Nephron (organoid): ENCODE data around the gene FREM1.
A peak's percentile ranks its signal among the peaks of the same experiment; 100 is the strongest.

Experiments used
- H3K27ac Mint-ChIP-seq, 3 experiments: 2 replicates each; pipeline ENCODE4 v1.8.0; 2020; ENCODE audit warnings: mixed read lengths in 3 of 3, mild to moderate bottlenecking in 2 of 3, moderate library complexity in 1 of 3
- H3K27me3 Mint-ChIP-seq: 2 replicates; pipeline ENCODE4 v1.8.0; 2021; ENCODE audit warnings: low read depth, mild to moderate bottlenecking, moderate library complexity, mixed read lengths
- H3K36me3 Mint-ChIP-seq: 2 replicates; pipeline ENCODE4 v1.8.0; 2020; ENCODE audit warnings: low read depth, mixed read lengths
- H3K4me1 Mint-ChIP-seq: 2 replicates; pipeline ENCODE4 v1.8.0; 2020; ENCODE audit warnings: mixed read lengths
- H3K4me3 Mint-ChIP-seq, 3 experiments: 2 replicates each; pipeline ENCODE4 v1.8.0; 2020; ENCODE audit warnings: mild to moderate bottlenecking in 3 of 3, mixed read lengths in 3 of 3, moderate library complexity in 2 of 3
- H3K9me3 Mint-ChIP-seq: 2 replicates; pipeline ENCODE4 v1.8.0; 2020; ENCODE audit warnings: mixed read lengths
- TF ChIP-seq, protein P1 (sequence below), 3 experiments: fragments of 200-600 bp; sonication (generic); IDR thresholded peaks; one replicate each; pipeline ENCODE4 v1.5.0; 2021; ENCODE audit warnings: antibody characterized with exemption in 3 of 3; ENCODE audit not compliant: unreplicated experiment in 3 of 3

FREM1 gene

DNA sequence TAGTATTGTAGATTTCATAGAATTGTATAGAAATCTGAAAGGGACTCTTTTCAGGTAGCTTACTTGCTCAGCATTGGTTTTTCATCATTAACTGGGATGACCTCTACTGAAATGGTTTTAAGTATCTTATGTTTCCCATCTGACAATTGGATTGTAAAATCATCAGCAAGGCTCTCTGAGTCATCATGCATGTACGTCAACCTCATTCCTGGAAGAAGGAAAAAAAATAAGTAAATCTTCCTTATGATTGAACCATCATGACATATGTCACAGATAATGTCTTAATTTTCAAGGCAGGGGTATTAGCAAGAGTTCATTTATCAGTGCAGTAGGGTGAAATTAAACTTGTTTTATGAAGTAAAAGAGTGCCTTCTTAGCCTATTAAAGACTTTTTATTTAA, 112.8 kb downstream of the FREM1 start:
- no peak overlapping the region for H3K27ac Mint-ChIP-seq
- peaks cover 65% of the 10 kb centered on the region for H3K36me3 Mint-ChIP-seq
- H3K27me3 Mint-ChIP-seq, result no peaks in the 10 kb centered on the region
- TF ChIP-seq, protein P1, sequence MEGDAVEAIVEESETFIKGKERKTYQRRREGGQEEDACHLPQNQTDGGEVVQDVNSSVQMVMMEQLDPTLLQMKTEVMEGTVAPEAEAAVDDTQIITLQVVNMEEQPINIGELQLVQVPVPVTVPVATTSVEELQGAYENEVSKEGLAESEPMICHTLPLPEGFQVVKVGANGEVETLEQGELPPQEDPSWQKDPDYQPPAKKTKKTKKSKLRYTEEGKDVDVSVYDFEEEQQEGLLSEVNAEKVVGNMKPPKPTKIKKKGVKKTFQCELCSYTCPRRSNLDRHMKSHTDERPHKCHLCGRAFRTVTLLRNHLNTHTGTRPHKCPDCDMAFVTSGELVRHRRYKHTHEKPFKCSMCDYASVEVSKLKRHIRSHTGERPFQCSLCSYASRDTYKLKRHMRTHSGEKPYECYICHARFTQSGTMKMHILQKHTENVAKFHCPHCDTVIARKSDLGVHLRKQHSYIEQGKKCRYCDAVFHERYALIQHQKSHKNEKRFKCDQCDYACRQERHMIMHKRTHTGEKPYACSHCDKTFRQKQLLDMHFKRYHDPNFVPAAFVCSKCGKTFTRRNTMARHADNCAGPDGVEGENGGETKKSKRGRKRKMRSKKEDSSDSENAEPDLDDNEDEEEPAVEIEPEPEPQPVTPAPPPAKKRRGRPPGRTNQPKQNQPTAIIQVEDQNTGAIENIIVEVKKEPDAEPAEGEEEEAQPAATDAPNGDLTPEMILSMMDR (IDR thresholded peaks at IDR 0.05; ENCODE audit: unreplicated experiment in 3 of 3), result no peak
- no peaks in the 10 kb centered on the region for H3K4me1 Mint-ChIP-seq
- no peaks in the 10 kb centered on the region for H3K9me3 Mint-ChIP-seq
- no peak overlapping the region for H3K4me3 Mint-ChIP-seq

DNA sequence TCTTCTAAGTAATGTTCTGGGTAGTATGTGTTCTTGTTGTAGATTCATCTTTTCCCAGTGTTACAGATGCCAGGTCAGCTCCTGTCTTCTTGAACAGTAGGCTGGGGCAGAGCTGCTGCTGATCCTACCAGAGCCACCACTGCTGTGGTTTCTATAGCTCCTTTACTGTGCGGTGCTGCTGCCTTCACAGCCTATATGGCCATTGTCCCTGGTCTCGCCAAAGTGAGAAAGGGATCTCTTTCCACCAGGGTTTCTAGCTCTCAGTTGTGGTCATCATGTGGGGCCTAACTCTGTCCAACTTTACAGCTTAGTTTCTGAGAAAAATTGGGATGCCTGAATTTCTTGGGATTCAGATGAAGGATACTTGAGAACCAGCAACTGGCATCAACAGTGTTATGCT, 116.8 kb downstream of the FREM1 start:
- H3K27ac Mint-ChIP-seq, result no peak overlapping the region
- peaks cover 4% of the 10 kb centered on the region for H3K4me1 Mint-ChIP-seq
- no peak overlapping the region for H3K4me3 Mint-ChIP-seq
- H3K9me3 Mint-ChIP-seq, result no peaks in the 10 kb centered on the region
- H3K36me3 Mint-ChIP-seq, result peaks cover 83% of the 10 kb centered on the region
- no peaks in the 10 kb centered on the region for H3K27me3 Mint-ChIP-seq
- TF ChIP-seq, protein P1 (IDR thresholded peaks at IDR 0.05; ENCODE audit: unreplicated experiment in 3 of 3), result no peak

DNA sequence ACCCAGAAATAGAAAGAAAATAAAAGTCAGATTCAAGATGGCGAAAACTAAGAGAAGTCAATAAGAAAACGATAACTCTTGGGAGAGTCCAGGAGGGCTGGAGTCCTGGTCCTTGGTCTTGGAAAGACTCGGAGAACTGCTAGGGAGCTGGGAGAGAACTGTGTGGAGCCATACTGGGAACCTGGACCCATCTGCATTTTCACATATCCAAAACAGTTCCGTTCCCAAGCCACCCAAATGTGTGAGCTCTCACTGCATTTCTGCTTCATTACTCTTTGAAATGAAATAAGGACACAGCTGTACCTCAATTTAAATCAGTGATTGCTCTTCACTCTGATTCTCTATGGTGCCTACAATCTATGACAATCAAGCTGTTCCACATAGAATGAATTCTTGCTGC, 119.6 kb downstream of the FREM1 start:
- H3K4me1 Mint-ChIP-seq, result peaks cover 4% of the 10 kb centered on the region
- peaks cover 82% of the 10 kb centered on the region for H3K36me3 Mint-ChIP-seq
- peak overlapping the region in 1 of 3 experiments; percentile 41 for H3K27ac Mint-ChIP-seq
- H3K9me3 Mint-ChIP-seq, result no peaks in the 10 kb centered on the region
- TF ChIP-seq, protein P1 (IDR thresholded peaks at IDR 0.05; ENCODE audit: unreplicated experiment in 3 of 3), result no peak
- no peak overlapping the region for H3K4me3 Mint-ChIP-seq
- no peaks in the 10 kb centered on the region for H3K27me3 Mint-ChIP-seq

DNA sequence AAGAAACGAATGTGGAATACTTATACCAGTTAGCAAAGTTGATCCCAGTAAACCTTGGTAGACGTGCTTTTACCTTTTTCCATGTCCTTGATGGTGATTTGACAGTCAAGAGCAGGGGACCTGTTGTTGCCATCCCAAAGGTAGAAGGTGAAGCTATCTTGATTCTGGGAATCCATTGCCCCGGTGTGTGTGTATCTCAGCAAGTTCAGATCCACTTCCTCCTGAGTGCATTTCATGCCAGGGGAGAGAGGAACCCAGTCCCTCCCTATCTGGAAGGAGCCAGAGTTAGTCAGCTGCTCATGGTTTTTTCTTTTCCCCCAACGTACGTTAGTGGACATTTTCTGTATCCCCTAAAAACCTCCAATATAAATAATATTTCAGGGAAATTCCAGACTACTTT, 121.4 kb downstream of the FREM1 start:
- no peaks in the 10 kb centered on the region for H3K27me3 Mint-ChIP-seq
- H3K9me3 Mint-ChIP-seq, result no peaks in the 10 kb centered on the region
- H3K36me3 Mint-ChIP-seq, result peaks cover 80% of the 10 kb centered on the region
- H3K27ac Mint-ChIP-seq, result no peak overlapping the region
- no peak overlapping the region for H3K4me3 Mint-ChIP-seq
- peaks cover 10% of the 10 kb centered on the region for H3K4me1 Mint-ChIP-seq
- TF ChIP-seq, protein P1 (IDR thresholded peaks at IDR 0.05; ENCODE audit: unreplicated experiment in 3 of 3), result no peak

DNA sequence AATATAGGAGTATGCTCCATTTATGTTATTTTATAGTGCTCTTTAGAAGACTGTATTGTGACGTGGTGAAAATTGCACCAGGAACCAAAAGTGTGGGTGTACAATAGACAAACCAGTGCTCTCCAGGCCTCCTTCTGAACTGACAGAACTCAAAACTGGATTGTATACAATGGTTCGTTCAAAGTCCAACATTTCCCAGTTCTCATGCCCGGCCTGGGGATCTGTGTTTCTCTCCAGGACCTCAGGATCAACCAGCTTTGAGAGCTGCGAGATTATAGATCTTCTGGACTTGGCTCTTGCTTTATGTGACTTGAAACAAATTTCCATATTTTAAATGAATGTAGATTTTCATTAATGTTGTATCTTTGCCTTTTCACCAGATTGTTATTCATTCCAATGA, 126.9 kb downstream of the FREM1 start:
- Mint-ChIP-seq H3K27ac (no peak overlapping the region), H3K4me1 (peaks cover 41% of the 10 kb centered on the region), H3K36me3 (peaks cover 57% of the 10 kb centered on the region), H3K4me3 (no peak overlapping the region), H3K27me3 (no peaks in the 10 kb centered on the region), H3K9me3 (no peaks in the 10 kb centered on the region)
- TF ChIP-seq, protein P1 (IDR thresholded peaks at IDR 0.05; ENCODE audit: unreplicated experiment in 3 of 3), result no peak

DNA sequence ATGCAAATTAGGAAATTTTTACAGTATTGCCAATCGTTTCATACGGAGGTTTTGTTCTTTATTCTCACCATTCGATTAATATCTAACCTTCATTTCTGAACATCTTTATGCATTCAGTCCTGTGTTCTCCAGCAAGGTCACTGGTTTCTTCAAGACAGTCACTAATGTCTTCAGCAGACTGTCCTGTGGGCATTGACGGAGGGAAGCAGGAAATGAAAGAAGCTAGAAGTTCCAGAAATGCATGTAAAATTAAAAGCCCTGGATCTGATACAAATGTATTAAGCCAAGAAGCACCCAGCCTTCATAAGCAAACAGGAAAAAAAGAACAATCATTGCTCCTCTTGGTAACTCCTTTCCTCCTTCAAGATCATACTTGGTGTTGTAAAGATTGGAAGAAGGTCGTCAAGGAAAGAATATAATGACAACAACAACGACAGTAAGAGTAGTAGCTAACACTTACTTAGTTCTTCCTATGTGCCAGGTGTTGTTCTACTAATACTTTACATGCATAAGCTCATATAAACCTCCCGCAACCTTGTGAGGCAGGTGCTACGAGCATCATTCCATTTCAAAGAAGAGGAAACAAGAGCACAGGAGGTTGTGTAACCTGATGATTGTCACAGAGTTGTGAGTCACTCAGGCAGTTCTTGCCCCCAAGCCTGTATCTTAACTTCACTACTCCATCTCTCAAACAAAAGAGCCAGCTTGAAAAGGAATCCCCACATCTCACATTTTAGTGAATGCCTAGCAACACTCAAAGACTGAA, 127.8 kb downstream of the FREM1 start:
- Mint-ChIP-seq H3K27me3 (no peaks in the 10 kb centered on the region), H3K9me3 (no peaks in the 10 kb centered on the region), H3K4me3 (no peak overlapping the region), H3K36me3 (peaks cover 53% of the 10 kb centered on the region), H3K4me1 (peaks cover 41% of the 10 kb centered on the region), H3K27ac (no peak overlapping the region)
- TF ChIP-seq, protein P1 (IDR thresholded peaks at IDR 0.05; ENCODE audit: unreplicated experiment in 3 of 3), result no peak
